GM21367 (cell line): ENCODE results near the gene SMAD3.
"Not testable (repeated sequence)": the region's sequence is repeated elsewhere in the genome, so short reads cannot be mapped to it uniquely, and the experiment has no call there.

Source experiments
- ATAC-seq: cut with Tn5 transposase; IDR thresholded peaks from one replicate; pipeline ENCODE4 v1.9.1; 2021; ENCODE audit not compliant: unreplicated experiment

The SMAD3 gene

DNA sequence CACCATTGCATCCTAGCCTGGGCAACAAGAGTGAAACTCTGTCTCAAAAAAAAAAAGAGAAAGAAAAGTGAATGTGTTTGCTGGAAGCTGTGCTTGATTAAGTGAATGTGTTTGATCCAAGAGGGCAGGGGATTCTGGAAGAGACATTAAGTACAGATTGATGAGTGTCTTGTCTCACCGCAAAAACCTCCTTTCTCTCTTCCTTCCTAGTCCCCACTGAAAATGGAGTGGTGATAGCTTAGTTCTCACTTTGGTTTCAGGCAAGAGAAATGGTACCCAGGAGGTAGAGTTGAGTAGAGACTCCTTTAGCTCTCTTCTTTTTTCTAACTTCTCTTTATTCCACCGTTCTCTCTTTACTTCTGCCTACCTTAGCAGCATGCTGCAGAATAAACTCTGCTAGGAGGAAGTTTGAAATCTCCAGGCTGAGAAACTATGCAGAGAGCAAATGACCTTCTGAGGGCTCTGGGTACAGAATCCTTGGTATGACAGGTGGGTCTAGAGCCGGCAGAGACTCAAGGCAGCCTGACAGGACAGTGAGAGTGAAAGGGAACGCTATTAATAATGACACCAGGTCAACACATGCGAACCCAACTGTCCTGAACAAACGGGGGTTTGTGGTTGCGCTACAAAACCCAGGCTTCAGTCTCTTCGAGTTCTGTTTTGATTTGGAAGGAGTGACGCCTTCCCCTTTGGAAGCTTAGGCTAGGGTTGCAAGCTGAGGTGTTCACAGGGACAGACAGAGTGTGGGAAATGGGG lies 74.9 kb downstream of the SMAD3 start:
- no peak for ATAC-seq

DNA sequence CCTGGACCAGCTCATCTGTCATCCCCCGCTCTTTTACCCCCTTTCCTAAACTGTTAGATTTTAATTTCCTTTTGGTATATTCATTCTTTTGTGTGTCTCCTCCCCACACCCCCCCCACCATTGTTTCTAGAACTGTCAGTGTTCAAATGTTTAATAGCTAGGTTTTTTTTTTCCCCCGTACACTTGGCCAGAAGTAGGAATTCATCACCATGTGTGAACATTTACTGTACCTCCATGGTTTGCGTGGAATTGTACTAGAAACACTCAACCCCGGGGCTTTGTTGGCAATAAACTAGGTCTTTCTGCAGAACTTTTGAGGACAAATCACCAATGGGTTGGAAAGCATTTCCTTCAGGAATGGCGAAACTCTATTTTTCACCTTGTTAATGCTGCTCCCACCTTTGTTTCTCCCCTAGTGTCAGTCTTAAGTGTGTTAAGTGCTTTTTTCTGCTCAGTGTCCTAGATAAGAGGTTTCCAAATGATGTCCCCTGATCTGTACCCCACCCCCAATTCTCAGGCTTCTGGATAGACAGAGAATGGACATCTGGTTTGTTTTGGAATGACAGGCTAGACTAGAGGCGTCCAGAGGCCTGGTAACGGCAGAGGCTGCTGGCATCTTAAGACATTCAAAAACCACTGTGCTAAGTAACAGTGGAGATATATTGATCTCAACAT lies 76.8 kb downstream of the SMAD3 start:
- no peak for ATAC-seq

DNA sequence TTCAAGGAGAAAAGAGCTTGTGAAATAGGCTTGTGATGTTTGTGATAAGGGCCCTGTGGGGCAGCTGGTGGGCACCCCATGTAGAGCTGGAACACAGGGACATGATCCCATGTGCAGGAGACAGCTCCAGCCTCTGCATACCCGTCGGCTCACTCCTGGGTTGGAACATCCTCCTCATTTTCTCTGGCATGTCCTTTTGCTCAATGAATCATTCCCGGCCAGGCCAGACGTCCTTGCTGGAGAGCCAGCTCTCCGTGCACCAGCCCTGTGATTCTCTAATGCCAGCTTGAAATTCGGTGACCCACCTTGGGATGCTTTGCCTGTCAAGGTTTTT lies 77.3 kb downstream of the SMAD3 start:
- no peak for ATAC-seq

DNA sequence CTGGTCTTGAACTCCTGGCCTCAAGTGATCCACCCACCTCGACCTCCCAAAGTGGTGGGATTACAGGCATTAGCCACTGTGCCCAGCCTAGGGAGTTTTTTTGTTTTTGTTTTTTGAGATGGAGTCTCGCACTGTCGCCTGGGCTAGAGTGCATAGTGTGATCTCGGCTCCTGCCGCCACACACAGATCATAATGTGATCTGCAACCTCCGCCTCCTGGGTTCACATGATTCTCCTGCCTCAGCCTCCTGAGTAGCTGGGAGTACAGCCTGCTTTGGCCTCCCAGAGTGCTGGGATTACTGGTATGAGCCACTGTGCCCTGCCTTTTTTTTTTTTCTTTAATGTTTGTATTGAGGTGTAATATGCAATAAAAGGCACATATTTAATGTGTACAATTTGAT lies 78.2 kb downstream of the SMAD3 start:
- ATAC-seq = no peak

DNA sequence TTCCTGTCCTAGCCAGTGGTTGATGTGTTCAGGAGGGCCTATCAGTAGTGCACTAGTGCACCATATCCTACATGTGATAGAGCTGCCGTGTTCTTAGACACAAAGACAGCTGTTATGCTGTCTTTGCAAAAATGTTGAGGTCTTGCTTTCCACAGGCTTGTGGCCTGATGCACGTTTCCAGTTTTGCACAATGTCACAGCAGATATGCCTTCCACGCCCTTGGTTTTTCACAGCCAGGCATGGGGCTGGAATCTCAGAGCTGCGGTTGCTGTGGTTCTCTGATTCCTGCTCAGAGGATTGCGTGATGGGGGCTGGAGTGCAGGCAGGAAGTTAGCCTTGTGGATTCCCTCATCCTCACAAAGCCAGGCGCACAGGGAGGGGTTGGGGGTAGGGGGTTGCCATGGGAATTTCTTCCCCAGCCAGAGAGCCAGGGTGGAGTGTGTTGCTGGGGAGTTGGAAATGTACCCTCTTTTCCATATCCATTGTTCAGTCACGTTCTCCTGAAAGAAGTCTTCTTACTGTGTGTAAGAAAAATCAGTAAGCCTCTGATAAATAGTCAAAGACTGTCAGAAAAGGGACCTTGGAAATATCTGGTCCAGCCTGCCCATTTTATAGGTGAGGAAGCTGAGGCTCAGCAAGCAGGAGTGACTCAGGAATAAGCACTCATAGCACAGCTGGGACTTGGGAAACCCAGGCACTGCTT lies 79.4 kb downstream of the SMAD3 start:
- no peak for ATAC-seq

DNA sequence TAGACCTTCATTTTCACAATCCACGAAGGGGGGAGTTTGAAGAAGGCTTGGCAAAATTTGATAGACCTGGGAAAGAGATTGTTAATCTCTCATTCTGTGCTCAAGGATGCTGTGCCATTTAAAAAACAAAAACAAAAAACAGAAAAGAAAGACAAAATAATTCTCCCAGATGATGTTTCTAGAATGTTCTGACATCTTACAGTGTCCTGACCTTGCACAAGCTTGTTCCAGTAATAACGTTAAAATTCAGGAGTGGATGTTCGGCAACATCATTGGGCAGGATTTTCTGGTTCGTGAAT lies 79.9 kb downstream of the SMAD3 start:
- ATAC-seq = no peak

DNA sequence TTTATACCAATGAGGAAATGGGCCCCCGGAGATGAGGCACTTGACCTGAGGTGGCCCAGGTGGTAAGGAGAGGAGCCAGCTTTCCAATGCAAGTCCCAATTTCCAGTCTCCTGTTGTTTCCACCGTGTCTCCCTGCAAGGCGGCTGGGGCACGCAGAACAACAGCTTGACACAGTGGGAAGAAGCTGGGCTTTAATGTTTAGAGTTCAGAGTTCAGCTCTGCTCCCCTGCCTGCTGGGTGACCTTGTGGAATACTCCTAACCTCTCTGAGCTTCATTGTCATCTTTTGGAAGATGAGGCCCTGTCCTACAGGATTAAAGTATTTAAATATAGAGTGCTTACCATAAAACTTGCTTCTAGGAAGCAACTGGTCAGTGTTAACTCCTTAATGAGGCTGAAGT lies 80.3 kb downstream of the SMAD3 start:
- no peak for ATAC-seq

DNA sequence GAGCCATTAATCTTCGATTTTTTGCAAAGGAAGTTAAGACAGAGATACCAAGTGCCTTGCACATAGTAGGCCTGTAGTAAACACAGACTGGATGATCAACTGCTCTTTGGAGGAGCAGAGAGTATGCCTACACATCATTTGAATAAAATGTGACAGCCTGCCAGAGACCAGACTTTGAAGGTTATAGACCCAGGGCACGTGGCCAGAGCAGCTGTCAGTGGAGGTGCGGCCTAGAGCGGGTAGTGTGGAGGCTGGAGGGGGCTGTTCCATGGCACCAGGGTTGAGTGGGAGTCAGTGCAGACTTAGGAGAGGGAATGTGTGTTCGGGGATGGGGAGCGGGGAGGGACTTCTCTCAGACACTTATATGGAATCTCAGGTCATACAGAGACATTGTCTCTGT lies 80.8 kb downstream of the SMAD3 start:
- ATAC-seq = no peak

DNA sequence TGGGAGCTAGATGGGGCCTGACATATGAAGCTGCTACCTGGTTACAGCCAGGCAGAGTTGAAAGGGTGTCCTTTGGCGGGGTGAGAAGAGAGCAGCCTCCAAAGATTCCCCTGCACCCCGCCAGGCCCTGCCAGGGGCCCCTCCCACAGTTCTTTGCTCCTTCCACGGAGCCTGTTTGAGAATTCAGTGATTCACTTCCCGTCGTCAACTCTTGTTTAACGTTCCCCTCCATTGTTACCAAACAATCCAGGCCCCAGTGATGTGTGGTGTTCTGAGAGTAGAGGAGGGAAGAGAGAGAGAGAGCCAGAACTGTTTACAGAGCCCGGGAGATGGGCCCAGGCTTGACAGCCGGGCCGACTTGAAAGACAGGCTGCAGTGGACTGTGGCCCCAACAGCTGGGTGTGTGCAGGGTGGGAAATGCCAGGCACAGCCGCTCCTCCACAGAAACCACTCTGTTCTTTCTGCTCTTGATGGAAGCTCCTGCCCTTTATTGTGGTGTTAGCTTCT lies 81.5 kb downstream of the SMAD3 start:
- no peak for ATAC-seq

DNA sequence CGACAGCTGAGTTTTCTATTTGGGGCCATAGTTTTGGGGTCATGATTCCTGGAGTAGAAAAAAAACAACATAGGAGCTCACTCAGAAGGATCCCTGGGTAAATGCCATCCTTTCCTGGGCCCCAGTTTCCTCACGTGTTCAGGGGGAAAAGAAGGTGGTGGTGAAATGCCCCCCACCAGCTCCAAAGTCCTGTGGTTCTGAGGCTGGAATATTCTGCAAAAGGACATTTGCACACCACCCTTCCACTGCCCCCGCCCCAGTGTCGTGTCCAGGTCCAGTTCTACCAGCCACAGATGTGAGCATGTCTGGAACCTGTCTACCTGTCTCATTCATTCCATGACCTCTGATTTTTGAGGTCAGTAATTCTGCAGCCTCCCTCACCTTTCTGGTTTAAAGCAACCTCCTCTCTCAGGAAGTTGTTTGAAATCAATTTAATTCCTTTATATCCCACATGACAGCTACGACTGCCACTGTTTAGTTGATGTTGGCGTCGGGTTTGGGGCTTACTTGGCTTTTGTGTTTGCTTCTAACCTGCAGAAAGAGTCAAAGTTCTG lies 82.1 kb downstream of the SMAD3 start:
- no peak for ATAC-seq

DNA sequence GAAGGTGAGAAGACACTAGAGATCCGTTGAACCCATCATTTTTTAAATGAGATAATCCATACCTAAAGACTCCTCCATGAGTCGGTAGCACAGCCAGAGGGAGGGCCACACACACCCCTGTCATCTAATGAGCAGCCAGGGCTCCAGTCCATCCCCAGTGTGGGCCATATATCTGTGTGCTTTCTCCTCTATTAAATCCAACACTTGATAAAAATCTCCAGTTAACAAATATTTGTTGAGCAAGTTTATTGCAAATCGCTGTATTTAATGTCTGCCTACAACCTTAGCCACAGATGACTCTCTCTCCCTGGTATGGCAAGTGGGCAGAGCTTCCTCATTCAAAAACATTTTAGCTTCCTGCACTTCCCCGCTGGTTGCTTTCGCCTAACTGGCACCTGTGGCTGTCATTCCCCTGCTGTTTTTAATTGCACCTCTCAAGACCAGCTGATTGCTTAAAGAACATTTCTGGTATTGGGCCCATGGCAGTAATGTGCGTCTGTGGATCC lies 82.8 kb downstream of the SMAD3 start:
- ATAC-seq = no peak

DNA sequence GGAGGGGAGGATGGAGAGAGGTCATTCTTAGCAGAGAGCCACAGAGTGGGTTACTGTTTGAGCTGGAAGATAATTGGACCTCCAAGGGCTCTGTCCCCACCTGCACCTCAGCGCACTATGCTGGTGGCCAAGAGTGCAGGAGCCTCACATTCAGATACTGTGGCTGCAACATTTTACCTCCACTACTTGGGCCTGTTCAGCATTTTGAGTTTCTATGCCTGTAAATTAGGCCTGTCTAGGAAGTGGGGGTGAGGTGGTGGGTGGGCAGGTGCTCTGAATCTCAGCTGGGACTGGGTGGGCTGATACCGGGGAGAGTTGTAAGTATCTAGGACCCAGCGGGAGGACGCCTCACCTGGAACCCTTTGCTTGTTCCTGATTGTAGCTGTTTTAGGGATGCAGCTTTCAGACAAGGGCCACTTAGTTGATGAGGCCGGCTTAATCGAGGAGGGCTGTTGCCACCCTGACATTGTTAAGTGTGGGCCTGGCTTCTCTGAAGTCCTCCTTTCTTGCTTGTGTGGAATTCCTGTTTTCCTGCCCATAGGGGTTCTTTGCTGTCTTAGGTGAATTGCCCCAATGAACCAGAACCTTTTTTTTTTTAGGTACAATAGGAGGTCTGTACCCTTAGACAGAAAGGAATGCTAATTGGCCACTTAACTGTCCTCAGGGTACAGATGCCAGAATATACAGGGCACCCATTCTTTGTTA lies 83.8 kb downstream of the SMAD3 start:
- no peak for ATAC-seq

DNA sequence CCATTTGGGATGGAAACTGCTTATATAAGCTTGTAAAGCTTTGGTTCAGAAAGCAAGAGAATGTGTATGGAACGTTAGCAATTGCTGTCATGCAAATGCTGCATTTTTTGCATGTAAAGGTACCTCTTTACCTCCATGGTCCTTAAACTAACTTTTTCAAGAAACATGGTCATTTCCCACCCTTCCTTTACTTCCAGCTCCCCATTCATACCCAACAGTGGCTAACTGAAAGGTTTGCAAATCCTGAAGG lies 84.3 kb downstream of the SMAD3 start:
- ATAC-seq = no peak

DNA sequence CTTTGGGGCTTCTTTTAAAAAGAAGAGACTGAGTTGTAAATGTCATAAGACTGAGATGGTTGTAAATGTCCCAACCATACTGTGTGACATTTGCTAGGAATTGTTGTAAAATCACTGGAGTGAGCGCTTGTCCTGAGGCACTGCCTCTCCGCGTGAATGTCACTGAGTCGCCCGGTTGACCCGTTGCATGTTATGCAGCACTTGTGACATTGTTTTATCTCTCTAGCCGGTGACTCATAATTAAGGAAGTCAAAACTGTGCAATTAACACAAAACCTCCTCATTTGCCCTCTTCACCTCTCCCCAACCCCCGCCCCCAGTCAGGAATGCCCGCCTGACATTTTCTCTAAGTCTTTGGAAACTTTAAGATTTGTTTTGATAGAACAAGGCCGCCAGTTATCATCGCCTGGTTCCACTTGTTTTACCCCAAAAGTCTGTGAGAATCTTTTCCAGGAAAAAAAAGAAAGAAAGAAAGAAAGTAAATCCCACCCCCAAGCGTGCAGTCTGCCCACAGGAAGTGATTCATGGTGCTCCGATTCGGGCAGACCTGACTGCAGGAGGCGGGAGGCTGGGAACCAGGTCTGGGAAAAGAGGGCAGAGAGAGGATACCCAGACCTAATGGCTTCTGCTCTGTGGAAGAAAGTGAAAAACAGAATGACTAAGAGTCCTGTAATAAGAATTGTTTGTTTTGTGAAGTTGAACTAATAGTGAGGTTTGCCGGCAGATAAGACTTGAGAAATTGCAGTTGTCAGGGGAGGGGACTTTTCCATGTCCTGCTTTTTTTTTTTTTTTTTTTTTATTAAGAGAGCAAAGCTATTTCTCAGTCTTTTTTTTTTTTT lies 84.8 kb downstream of the SMAD3 start:
- no peak for ATAC-seq

DNA sequence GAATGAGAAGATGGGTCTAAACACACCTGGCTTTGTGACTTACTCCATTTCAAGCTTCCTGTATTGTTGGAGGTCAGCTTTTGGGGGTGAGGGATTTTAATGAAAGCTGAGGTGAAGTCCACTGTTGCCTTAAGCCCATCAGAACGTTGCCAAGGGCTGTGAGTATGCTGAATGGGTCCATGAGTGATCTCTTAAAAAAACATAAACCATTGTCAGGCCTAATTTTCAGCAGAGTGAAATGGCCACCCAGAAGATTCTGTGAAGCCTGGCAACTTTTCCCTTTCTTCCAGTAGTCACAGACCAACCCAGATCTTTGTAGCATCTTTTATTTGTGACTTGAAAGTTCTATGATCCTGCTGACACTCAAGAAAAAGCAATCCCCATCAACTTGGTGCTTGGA lies 87.0 kb downstream of the SMAD3 start:
- ATAC-seq = no peak

DNA sequence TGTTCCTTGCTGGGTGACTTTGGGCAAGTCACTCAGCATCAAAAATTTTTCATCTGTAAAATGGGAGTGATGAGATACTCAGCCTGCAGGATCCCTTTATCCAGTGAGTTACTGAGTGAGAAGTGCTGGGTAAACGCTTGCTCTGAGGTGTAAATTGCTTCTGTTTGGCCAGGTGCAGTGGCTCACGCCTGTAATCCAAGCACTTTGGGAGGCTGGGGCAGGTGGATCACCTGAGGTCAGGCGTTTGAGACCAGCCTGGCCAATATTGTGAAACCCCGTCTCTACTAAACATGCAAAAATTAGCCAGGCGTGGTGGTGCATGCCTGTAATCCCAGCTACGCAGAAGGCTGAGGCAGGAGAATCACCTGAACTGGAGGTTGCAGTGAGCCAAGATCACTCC lies 87.6 kb downstream of the SMAD3 start:
- ATAC-seq = not testable (repeated sequence)

DNA sequence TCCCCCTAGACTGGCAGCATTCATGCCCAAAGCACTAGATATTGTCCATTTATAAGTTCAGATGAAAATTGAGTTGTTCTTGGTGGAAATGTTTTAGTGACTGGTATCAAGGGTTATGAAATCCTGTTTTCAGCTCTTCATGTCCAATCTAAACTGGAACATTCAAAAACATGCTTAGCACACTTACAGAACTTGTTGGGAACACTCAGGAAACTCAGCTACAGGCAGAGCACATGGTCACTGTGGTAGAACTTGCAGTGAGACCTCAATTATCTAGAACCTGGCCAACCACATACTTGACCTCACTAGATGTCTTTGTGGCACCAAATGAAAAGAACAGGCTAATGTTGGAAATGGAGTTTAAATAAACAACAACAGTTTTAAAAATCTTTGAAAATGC lies 88.8 kb downstream of the SMAD3 start:
- ATAC-seq = no peak

DNA sequence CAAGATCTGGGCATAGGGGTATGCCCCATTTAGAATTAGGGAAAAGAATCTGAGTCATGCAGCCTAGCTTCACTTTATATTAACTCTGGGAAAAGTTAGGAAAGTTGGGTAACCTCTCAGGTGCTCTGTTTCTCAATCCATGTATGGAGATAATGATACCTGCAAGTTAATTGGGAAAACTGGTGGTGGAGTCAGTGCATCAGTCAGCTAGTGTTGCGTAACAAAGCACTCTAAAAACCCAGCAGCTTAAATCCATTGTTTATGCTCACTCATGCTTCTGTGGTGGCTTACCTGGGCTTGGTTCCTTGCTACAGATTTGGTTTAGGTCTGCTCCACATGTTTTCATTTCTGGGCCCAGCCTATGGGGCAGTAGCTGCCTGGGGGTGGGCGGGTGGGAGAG lies 91.0 kb downstream of the SMAD3 start:
- no peak for ATAC-seq

DNA sequence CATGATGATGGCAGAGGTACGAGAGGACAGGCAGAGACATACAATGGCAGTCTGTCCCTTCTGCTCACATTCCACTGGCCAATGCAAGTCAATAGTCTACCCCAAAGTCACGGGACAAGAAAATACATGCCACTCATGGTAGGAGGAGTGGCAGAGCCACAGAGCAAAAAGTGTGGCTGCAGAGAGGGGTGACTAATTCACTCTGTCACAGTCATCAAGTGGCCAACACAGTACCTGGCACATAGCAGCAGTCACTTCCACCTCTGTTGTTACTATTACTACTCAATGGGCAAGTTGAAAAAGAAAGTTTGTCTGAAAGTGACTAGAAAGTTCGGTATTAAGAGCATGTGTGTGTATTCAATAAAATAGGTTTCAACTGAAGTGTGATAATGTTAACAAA lies 91.4 kb downstream of the SMAD3 start:
- ATAC-seq = no peak

DNA sequence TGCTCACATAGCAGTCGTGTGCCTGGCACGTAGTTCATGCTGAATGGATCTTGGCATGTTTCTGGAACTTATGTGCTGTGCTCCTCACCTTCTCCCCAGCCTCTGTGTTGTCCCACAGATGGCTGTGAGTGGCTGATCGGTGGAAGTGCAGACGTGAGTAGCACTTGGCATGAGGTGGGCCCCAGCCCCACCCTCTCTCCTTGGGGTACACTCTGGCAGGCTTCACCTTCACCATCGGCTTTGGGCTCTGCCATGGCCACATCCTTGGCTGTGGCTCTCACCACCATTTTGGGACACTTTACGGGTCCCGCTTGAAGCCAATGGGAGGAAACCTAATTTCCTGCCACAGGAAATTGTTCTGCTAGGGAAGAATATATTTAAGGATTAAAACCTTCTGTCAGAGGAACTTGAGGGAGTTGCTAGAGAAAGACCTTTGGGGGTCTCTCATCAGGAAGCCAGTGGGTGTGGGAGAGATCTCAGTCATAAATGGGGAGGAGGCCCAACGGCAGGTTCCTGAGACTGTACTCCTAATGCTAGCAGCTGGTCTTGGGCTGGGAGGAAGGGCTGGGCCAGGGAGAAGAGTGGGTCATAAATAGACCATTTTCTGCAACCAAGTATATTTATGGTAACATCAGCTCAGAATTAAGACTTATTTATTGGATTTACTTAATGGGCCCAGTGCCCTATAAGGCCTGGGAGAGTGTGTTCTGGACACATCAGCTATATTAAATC lies 92.3 kb downstream of the SMAD3 start:
- no peak for ATAC-seq
